Measurements from ENCODE around the gene RANBP1.

DNA sequence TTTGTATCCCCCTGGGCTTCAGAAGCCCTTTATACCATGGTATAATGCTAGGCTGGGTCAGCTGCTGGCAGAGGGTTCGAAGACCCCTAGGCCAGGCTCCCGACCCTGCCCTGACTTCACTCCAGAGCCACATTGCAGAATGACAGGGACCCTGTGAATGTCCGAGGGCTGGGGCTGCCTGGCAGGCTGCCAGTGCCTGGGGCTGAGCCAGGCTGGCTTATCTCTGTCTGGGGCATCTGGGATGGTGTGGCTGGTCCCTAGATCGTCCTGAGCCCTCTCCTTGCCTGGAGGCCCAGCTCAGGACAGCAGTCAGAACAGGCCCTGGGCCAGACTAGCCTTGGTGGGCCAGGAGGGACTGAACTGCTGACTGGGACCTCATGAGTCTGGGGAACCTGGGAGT, 19.4 kb downstream of the RANBP1 start:
- TF ChIP-seq POLR2AphosphoS5 (IDR thresholded peaks at IDR 0.05) (no peak), POLR2A (IDR thresholded peaks at IDR 0.05; ENCODE audit: low read depth) (no peak), EP300 (IDR thresholded peaks at IDR 0.05) (no peak)
- TF ChIP-seq, protein P1, sequence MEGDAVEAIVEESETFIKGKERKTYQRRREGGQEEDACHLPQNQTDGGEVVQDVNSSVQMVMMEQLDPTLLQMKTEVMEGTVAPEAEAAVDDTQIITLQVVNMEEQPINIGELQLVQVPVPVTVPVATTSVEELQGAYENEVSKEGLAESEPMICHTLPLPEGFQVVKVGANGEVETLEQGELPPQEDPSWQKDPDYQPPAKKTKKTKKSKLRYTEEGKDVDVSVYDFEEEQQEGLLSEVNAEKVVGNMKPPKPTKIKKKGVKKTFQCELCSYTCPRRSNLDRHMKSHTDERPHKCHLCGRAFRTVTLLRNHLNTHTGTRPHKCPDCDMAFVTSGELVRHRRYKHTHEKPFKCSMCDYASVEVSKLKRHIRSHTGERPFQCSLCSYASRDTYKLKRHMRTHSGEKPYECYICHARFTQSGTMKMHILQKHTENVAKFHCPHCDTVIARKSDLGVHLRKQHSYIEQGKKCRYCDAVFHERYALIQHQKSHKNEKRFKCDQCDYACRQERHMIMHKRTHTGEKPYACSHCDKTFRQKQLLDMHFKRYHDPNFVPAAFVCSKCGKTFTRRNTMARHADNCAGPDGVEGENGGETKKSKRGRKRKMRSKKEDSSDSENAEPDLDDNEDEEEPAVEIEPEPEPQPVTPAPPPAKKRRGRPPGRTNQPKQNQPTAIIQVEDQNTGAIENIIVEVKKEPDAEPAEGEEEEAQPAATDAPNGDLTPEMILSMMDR (IDR thresholded peaks at IDR 0.05) = no peak
